Vagina (tissue), 2 donors: ENCODE results near the gene CERK. TPM values are rescaled to one million over a fixed set of nuclear protein-coding genes. Genes with fewer than 3 reads are reported as not detected.

ENCODE experiments used
- DNase-seq, 2 donors: peaks; one replicate each; pipeline ENCODE4 v3.0.0-alpha.2; 2017; ENCODE audit errors: extremely low spot score in 2 of 2
- H3K27ac ChIP-seq: fragments of 200-600 bp; sonication (generic); one replicate; pipeline ENCODE4 v1.5.1; 2019
- H3K27me3 ChIP-seq: fragments of 200-600 bp; sonication (generic); one replicate; pipeline ENCODE4 v1.5.1; 2019
- H3K36me3 ChIP-seq, 2 donors: fragments of 200-600 bp; sonication (generic); one replicate each; pipeline ENCODE4 v1.5.1; 2017 to 2019
- H3K4me1 ChIP-seq: fragments of 200-600 bp; sonication (generic); one replicate; pipeline ENCODE4 v1.5.1; 2019
- H3K4me3 ChIP-seq, 2 donors: fragments of 200-600 bp; sonication (generic); 1 replicate in 1 of 2; 2 replicates in 1 of 2; pipeline ENCODE4 v1.5.1; 2016 to 2019
- H3K9me3 ChIP-seq: fragments of 200-600 bp; sonication (generic); one replicate; pipeline ENCODE4 v1.5.1; 2019
- CTCF ChIP-seq, 3 experiments: fragments of 450-650 bp in 2 of 3; fragments of 200-600 bp in 1 of 3; sonication (generic) in 1 of 3; IDR thresholded peaks; one replicate each; pipeline ENCODE4 v1.5.1; 2017 to 2019; ENCODE audit warnings: antibody characterized with exemption in 3 of 3, mild to moderate bottlenecking in 2 of 3, moderate library complexity in 2 of 3
- POLR2A ChIP-seq, 2 donors: fragments of 450-650 bp; IDR thresholded peaks; one replicate each; pipeline ENCODE4 v1.6.1; 2017; ENCODE audit warnings: antibody characterized with exemption in 2 of 2, mild to moderate bottlenecking in 2 of 2, moderate library complexity in 2 of 2
- POLR2AphosphoS5 ChIP-seq, 2 donors: sonication (generic); formaldehyde crosslinking; IDR thresholded peaks; one replicate each; pipeline ENCODE4 v1.9.0; 2017; ENCODE audit warnings: antibody characterized with exemption in 2 of 2, mild to moderate bottlenecking in 2 of 2, low read depth in 1 of 2; ENCODE audit not compliant: insufficient read depth in 1 of 2
- intact Hi-C: fragments of 100-400 bp; cut with DNase I; formaldehyde crosslinking; loops from one replicate; pipeline ENCODE4 v1.15.1; 2023
- total RNA-seq: library from RNA; depleted of rRNA; stranded (reverse); fragments of >200 nt; gene quantifications from one replicate; pipeline ENCODE4 v1.2.3, GENCODE V29; 2016

The CERK gene
- total RNA-seq, 1 donor from 2014 or later, result 37.3 TPM

- intact Hi-C loops, result no loop called here
- Histone ChIP-seq H3K36me3 (no peaks in the 10 kb centered on the region), H3K9me3 (no peaks in the 10 kb centered on the region), H3K27ac (no peak overlapping the region), H3K4me3 (no peak overlapping the region), H3K27me3 (no peaks in the 10 kb centered on the region), H3K4me1 (peaks cover 28% of the 10 kb centered on the region)
- no peak for DNase-seq
- TF ChIP-seq CTCF (IDR thresholded peaks at IDR 0.05) (no peak), POLR2AphosphoS5 (IDR thresholded peaks at IDR 0.05; ENCODE audit: insufficient read depth in 1 of 2, low read depth in 1 of 2) (no peak), POLR2A (IDR thresholded peaks at IDR 0.05) (no peak)
Measured at GRCh38 chr22:46756097-46756496, 18.0 kb upstream of the CERK start.

GRCh38 chr22:46755525-46755924, 17.5 kb upstream of the CERK start:
- intact Hi-C loops, result no loop called here
- no peak overlapping the region for H3K27ac ChIP-seq
- H3K4me1 ChIP-seq, result peaks cover 32% of the 10 kb centered on the region
- no peak for DNase-seq
- no peak for TF ChIP-seq POLR2AphosphoS5 (IDR thresholded peaks at IDR 0.05; ENCODE audit: insufficient read depth in 1 of 2, low read depth in 1 of 2)
- TF ChIP-seq CTCF (IDR thresholded peaks at IDR 0.05), result no peak
- TF ChIP-seq POLR2A (IDR thresholded peaks at IDR 0.05), result no peak
- H3K9me3 ChIP-seq, result no peaks in the 10 kb centered on the region
- no peak overlapping the region for H3K4me3 ChIP-seq
- H3K27me3 ChIP-seq, result no peaks in the 10 kb centered on the region
- H3K36me3 ChIP-seq, result no peaks in the 10 kb centered on the region

- intact Hi-C loops, result no loop called here
- Histone ChIP-seq H3K27ac (no peak overlapping the region), H3K36me3 (no peaks in the 10 kb centered on the region), H3K27me3 (no peaks in the 10 kb centered on the region), H3K4me1 (peaks cover 39% of the 10 kb centered on the region), H3K9me3 (no peaks in the 10 kb centered on the region), H3K4me3 (peak overlapping the region in 1 of 2 donors; percentile 3)
- DNase-seq, result no peak
- TF ChIP-seq CTCF (IDR thresholded peaks at IDR 0.05) (no peak), POLR2A (IDR thresholded peaks at IDR 0.05) (no peak), POLR2AphosphoS5 (IDR thresholded peaks at IDR 0.05; ENCODE audit: insufficient read depth in 1 of 2, low read depth in 1 of 2) (no peak)
Measured at GRCh38 chr22:46754826-46755225, 16.8 kb upstream of the CERK start.

GRCh38 chr22:46754110-46754799, 16.2 kb upstream of the CERK start:
- TF ChIP-seq POLR2A (IDR thresholded peaks at IDR 0.05) (no peak), POLR2AphosphoS5 (IDR thresholded peaks at IDR 0.05; ENCODE audit: insufficient read depth in 1 of 2, low read depth in 1 of 2) (peak; percentile 75 to 80), CTCF (IDR thresholded peaks at IDR 0.05) (no peak)
- Histone ChIP-seq H3K4me3 (peak overlapping the region in 1 of 2 donors; percentile 3), H3K4me1 (peaks cover 45% of the 10 kb centered on the region)

GRCh38 chr22:46753761-46754109, 15.7 kb upstream of the CERK start:
- peaks cover 48% of the 10 kb centered on the region for H3K4me1 ChIP-seq
- intact Hi-C loops, result no loop called here
- peak overlapping the region; percentile 81 for H3K27ac ChIP-seq
- DNase-seq, result no peak
- TF ChIP-seq POLR2AphosphoS5 (IDR thresholded peaks at IDR 0.05; ENCODE audit: insufficient read depth in 1 of 2, low read depth in 1 of 2) (no peak), POLR2A (IDR thresholded peaks at IDR 0.05) (no peak), CTCF (IDR thresholded peaks at IDR 0.05) (no peak)
- peak overlapping the region in 1 of 2 donors; percentile 3 for H3K4me3 ChIP-seq
- no peaks in the 10 kb centered on the region for H3K36me3 ChIP-seq
- no peaks in the 10 kb centered on the region for H3K9me3 ChIP-seq
- no peaks in the 10 kb centered on the region for H3K27me3 ChIP-seq

More at GRCh38 chr22:46754110-46754799, 16.2 kb upstream of the CERK start:
- Histone ChIP-seq H3K36me3 (no peaks in the 10 kb centered on the region), H3K27ac (peak overlapping the region; percentile 81), H3K9me3 (no peaks in the 10 kb centered on the region), H3K27me3 (no peaks in the 10 kb centered on the region)
- DNase-seq, result no peak
- intact Hi-C loops, result no loop called here
